HG03354 (cell line): ENCODE measurements around the gene SLC25A44.

Experiments
- ATAC-seq: cut with Tn5 transposase; IDR thresholded peaks from one replicate; pipeline ENCODE4 v1.9.1; 2021; ENCODE audit warnings: mild to moderate bottlenecking; ENCODE audit not compliant: unreplicated experiment, poor library complexity, severe bottlenecking

Gene SLC25A44

GRCh38 chr1:156232201-156232894 lies 38.4 kb downstream of the SLC25A44 start:
- ATAC-seq = no peak

- no peak for ATAC-seq
Measured at GRCh38 chr1:156233426-156234127, 39.7 kb downstream of the SLC25A44 start.

- ATAC-seq = no peak
Measured at GRCh38 chr1:156236164-156236563, 42.3 kb downstream of the SLC25A44 start.

- ATAC-seq = no peak
Measured at GRCh38 chr1:156238248-156238647, 44.3 kb downstream of the SLC25A44 start.

GRCh38 chr1:156241311-156241811 lies 47.5 kb downstream of the SLC25A44 start:
- ATAC-seq = no peak

- ATAC-seq = no peak
Measured at GRCh38 chr1:156241926-156242325, 48.0 kb downstream of the SLC25A44 start, which contains the start of gene BGLAP. Gene BGLAP (plus strand): TSS chr1:156242184. CDS start chr1:156242232, 48 bp downstream.

- ATAC-seq = no peak
Measured at GRCh38 chr1:156242738-156243137, 48.8 kb downstream of the SLC25A44 start.

- no peak for ATAC-seq
Measured at GRCh38 chr1:156244126-156244525, 50.2 kb downstream of the SLC25A44 start.

GRCh38 chr1:156244712-156245111 lies 50.8 kb downstream of the SLC25A44 start:
- ATAC-seq = no peak

GRCh38 chr1:156245451-156246232 lies 51.7 kb downstream of the SLC25A44 start:
- no peak for ATAC-seq

GRCh38 chr1:156246241-156246780 lies 52.4 kb downstream of the SLC25A44 start:
- no peak for ATAC-seq

GRCh38 chr1:156246781-156247459 lies 53.0 kb downstream of the SLC25A44 start:
- ATAC-seq = no peak

GRCh38 chr1:156247460-156248322 lies 53.8 kb downstream of the SLC25A44 start, which contains the start of gene PAQR6:
Gene PAQR6 (minus strand): TSS chr1:156248056. CDS start chr1:156246731, 1,325 bp downstream.
- no peak for ATAC-seq

- no peak for ATAC-seq
Measured at GRCh38 chr1:156248323-156248683, 54.4 kb downstream of the SLC25A44 start.

GRCh38 chr1:156249593-156249992 lies 55.7 kb downstream of the SLC25A44 start:
- ATAC-seq = no peak

GRCh38 chr1:156251527-156251926 lies 57.6 kb downstream of the SLC25A44 start:
- no peak for ATAC-seq

GRCh38 chr1:156253634-156254033 lies 59.7 kb downstream of the SLC25A44 start:
- ATAC-seq = no peak

GRCh38 chr1:156257711-156258110 lies 63.8 kb downstream of the SLC25A44 start:
- no peak for ATAC-seq

- no peak for ATAC-seq
Measured at GRCh38 chr1:156258859-156259258, 65.0 kb downstream of the SLC25A44 start.
